Lung (tissue), 12 donors: Measurements from ENCODE around the gene LEMD2. TPM values are rescaled to one million over a fixed set of nuclear protein-coding genes. Genes with fewer than 3 reads are reported as not detected.

Experiments
- ATAC-seq: fragments of 200-7000 bp; cut with Tn5 transposase; one replicate; pipeline ENCODE4 v1.9.1; 2020; ENCODE audit warnings: moderate number of reproducible peaks; ENCODE audit not compliant: insufficient read depth, low FRiP score
- DNase-seq, 3 donors: peaks; one replicate each; pipeline ENCODE4 v3.0.0-alpha.2; 2013 to 2017
- H3K27ac ChIP-seq, 2 donors: one replicate each; pipeline ENCODE4 v1.5.1; 2013; ENCODE audit warnings: mild to moderate bottlenecking in 2 of 2, moderate library complexity in 2 of 2, control low read depth in 1 of 2, inconsistent platforms in 1 of 2, low read depth in 1 of 2, low read length in 1 of 2
- H3K27me3 ChIP-seq, 3 donors: one replicate each; pipeline ENCODE4 v1.5.1; 2013; ENCODE audit warnings: low read length in 2 of 3; ENCODE audit not compliant: control insufficient read depth in 3 of 3, insufficient read depth in 3 of 3
- H3K36me3 ChIP-seq, 4 donors: one replicate each; pipeline ENCODE4 v1.5.1; 2013; ENCODE audit warnings: low read length in 4 of 4, mild to moderate bottlenecking in 1 of 4, moderate library complexity in 1 of 4; ENCODE audit not compliant: control insufficient read depth in 4 of 4, insufficient read depth in 4 of 4
- H3K4me1 ChIP-seq, 5 donors: one replicate each; pipeline ENCODE4 v1.5.1; 2013; ENCODE audit warnings: low read length in 5 of 5, mild to moderate bottlenecking in 2 of 5, moderate library complexity in 1 of 5; ENCODE audit not compliant: control insufficient read depth in 5 of 5, insufficient read depth in 5 of 5
- H3K4me3 ChIP-seq: one replicate; pipeline ENCODE4 v1.5.1; 2013; ENCODE audit warnings: mild to moderate bottlenecking, control low read depth, moderate library complexity
- H3K9ac ChIP-seq, 2 donors: one replicate each; pipeline ENCODE4 v1.5.1; 2013; ENCODE audit warnings: low read length in 2 of 2, control low read depth in 1 of 2; ENCODE audit not compliant: insufficient read depth in 1 of 2
- H3K9me3 ChIP-seq, 4 donors: one replicate each; pipeline ENCODE4 v1.5.1; 2013; ENCODE audit warnings: low read length in 3 of 4, mild to moderate bottlenecking in 1 of 4, moderate library complexity in 1 of 4; ENCODE audit not compliant: control insufficient read depth in 4 of 4, insufficient read depth in 3 of 4
- WGBS, 2 donors: extraction: QIAGEN DNeasy Blood & Tissue Kit; methylation state at CpG; one replicate each; pipeline ENCODE4 v1.1.7; 2013; 5-methylcytosine and 5-hydroxymethylcytosine counted together
- polyA plus RNA-seq, 2 donors: library from polyadenylated mRNA; stranded (reverse); fragments of 200-250 nt; gene quantifications; one replicate each; pipeline ENCODE4 v1.2.1, GENCODE V29; 2013
- total RNA-seq, 2 donors: library from RNA; depleted of rRNA in 1 of 2; stranded (reverse); fragments of >200 nt in 1 of 2; gene quantifications; one replicate each; pipeline ENCODE4 v1.2.1, GENCODE V29; 2014 to 2021
- TF ChIP-seq, protein P1 (sequence below): IDR thresholded peaks from 2 replicates; pipeline ENCODE4 v1.5.1; 2012; ENCODE audit warnings: mild to moderate bottlenecking; ENCODE audit errors: control extremely low read depth, extremely low read depth
- donor health status: control.
- donor health status: control.
- donor health status: Bipolar disorder and iron deficiency.
- donor health status: healthy.
- donor health status: DM: yes; HTN: yes; CAD: no.

Gene LEMD2
- total and polyA plus RNA-seq, 4 donors, result 52.1 to 63.6 (median 54.5) TPM

DNA sequence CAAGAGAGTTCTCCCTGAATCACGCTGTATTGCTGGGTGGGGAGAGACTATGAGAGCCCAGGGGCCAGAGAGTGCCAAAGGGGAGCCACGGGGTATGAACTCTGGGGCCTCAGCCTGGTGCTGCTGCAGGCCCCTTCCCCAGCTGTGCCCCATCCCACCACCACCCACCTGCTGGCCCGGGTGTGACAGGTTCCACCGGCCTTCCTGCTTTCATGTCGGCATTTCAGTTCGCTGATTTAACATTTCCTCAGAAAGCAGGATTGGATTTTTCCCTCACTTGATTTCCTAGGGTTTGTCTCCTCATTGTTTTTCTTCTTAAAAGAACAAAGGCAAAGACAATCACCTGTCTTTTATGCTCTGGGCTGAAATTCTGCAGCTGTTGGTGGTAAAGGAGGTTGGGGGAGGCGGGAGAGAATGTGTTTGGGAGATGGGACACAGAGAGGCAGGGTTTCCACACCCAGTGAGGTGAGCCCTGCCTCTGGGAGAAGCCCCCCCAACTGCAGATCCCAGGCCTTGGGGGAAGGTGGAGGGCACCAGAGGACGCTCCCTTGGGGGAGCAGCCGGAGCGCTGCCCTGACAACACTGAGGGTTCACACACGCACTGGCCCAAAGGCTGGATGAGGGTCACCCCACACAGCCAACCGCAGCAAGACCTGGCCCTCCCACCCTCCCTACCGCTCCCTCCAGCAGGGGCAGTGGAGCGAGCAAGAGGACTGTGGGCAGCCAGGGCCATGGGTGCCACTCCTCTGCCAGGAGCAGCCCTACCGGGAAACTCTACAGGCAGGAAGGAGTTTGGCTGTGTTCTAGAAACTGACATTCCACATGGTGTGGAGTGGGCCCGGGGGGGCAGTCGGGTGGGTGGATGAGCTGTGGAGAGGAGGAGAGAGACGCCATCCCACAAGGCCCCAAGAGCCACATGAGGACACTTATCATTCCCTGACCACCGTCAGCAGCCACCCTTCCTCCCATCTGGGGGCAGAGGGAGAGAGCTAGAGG, 25.4 kb upstream of the LEMD2 start:
- H3K36me3 ChIP-seq, result no peaks in the 10 kb centered on the region
- TF ChIP-seq, protein P1, sequence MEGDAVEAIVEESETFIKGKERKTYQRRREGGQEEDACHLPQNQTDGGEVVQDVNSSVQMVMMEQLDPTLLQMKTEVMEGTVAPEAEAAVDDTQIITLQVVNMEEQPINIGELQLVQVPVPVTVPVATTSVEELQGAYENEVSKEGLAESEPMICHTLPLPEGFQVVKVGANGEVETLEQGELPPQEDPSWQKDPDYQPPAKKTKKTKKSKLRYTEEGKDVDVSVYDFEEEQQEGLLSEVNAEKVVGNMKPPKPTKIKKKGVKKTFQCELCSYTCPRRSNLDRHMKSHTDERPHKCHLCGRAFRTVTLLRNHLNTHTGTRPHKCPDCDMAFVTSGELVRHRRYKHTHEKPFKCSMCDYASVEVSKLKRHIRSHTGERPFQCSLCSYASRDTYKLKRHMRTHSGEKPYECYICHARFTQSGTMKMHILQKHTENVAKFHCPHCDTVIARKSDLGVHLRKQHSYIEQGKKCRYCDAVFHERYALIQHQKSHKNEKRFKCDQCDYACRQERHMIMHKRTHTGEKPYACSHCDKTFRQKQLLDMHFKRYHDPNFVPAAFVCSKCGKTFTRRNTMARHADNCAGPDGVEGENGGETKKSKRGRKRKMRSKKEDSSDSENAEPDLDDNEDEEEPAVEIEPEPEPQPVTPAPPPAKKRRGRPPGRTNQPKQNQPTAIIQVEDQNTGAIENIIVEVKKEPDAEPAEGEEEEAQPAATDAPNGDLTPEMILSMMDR, result no peak
- no peak overlapping the region for H3K9ac ChIP-seq
- H3K4me3 ChIP-seq, result no peak overlapping the region
- peaks cover 0 to 10% (median 0%) of the 10 kb centered on the region in 5 donors for H3K4me1 ChIP-seq
- no peak overlapping the region for H3K27ac ChIP-seq
- H3K9me3 ChIP-seq, result no peaks in the 10 kb centered on the region
- H3K27me3 ChIP-seq, result no peaks in the 10 kb centered on the region
- DNase-seq (no peak), ATAC-seq (no peak)
- WGBS, 2 donors, result 65 to 77% methylated on average over 19 of the region's 19 CpGs

DNA sequence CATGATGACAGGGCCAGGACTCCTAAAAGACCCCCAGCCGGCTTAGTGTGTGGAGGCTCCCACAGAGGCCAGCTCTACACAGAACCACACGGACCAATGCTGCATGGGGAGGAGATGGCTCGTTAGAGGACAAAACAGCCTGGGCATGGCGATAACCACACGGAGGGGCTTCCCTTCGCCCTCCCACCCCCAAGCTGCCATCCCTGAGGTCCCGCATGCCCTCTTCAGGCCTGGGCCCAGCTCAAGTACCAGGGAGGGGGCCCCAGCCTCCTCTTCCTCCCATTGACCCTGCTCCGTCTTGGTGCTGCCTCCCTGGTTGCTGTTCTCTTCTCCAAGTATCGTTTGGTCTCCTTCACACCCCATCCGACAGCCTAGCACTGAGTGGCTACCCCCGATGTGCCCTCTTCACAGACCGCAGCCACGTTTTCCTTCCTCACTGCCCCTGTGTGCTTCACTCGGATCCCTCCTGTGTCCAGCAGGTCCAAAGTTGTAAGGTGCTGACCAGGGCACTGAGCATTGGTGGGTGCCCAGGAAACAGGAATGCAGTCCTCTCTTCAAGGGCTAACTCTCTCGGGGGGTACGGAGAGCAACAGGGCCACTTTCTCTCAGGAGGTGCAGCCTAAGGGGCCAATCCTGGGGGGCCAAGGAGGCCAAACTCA, 24.4 kb upstream of the LEMD2 start:
- Histone ChIP-seq H3K36me3 (no peaks in the 10 kb centered on the region), H3K9ac (no peak overlapping the region), H3K9me3 (no peaks in the 10 kb centered on the region), H3K27me3 (no peaks in the 10 kb centered on the region), H3K4me3 (no peak overlapping the region), H3K4me1 (peaks cover 0 to 10% (median 0%) of the 10 kb centered on the region in 5 donors), H3K27ac (no peak overlapping the region)
- WGBS, 2 donors, result 56 to 63% methylated on average over 16 of the region's 16 CpGs
- no peak for DNase-seq
- TF ChIP-seq, protein P1, result no peak
- no peak for ATAC-seq

DNA sequence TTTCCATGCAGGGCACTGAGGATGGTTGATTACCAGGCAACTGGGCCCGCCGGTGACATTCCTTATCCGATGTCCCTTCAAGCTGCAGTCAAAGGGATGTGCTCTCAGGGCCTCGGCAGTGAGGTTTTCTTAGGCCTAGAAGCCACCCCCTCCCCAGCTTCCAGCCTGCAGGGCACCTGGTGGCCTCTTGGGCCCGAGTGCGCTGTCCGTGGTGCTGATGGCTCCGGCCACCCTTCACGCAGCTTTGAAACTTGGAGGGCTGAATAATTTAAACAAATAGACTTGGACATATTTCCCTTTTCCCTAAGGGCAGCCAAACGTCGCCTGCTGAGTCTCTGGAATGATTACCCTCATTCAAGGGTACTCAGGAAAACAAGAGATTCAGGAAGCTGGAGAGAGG, 23.7 kb upstream of the LEMD2 start:
- Histone ChIP-seq H3K36me3 (no peaks in the 10 kb centered on the region), H3K4me3 (no peak overlapping the region), H3K4me1 (peaks cover 0 to 10% (median 0%) of the 10 kb centered on the region in 5 donors), H3K9me3 (no peaks in the 10 kb centered on the region), H3K27me3 (no peaks in the 10 kb centered on the region), H3K27ac (no peak overlapping the region), H3K9ac (no peak overlapping the region)
- peak; percentile 66 for ATAC-seq
- DNase-seq, result peak; percentile 87 to 91 (median 89)
- TF ChIP-seq, protein P1, result no peak
- 3 to 5% methylated on average over 11 of the region's 11 CpGs for WGBS, 2 donors
